H9 (cell line): ENCODE measurements around the gene WASHC3. TPM values are rescaled to one million over a fixed set of nuclear protein-coding genes. Genes with fewer than 3 reads are reported as not detected.
A peak's percentile ranks its signal among the peaks of the same experiment; 100 is the strongest.

Experiments used
- DNase-seq: peaks from one replicate; pipeline ENCODE4 v3.0.0-alpha.2; 2017
- H2AFZ ChIP-seq: one replicate; pipeline ENCODE4 v1.6.1; 2013; ENCODE audit warnings: mild to moderate bottlenecking, low read length, control low read depth, moderate library complexity
- H2AK5ac ChIP-seq: 2 replicates; pipeline ENCODE4 v1.6.1; 2013; ENCODE audit warnings: low read length, control low read depth, mixed read lengths; ENCODE audit not compliant: insufficient read length
- H2BK120ac ChIP-seq: one replicate; pipeline ENCODE4 v1.6.1; 2013; ENCODE audit warnings: low read depth, mild to moderate bottlenecking, low read length, control low read depth, inconsistent platforms; ENCODE audit not compliant: poor library complexity, severe bottlenecking
- H2BK12ac ChIP-seq: 2 replicates; pipeline ENCODE4 v1.6.1; 2013; ENCODE audit warnings: low read length, control low read depth, mixed read lengths, low read depth; ENCODE audit not compliant: insufficient read length
- H2BK15ac ChIP-seq: 2 replicates; pipeline ENCODE4 v1.6.1; 2013; ENCODE audit warnings: low read depth, low read length, control low read depth
- H2BK20ac ChIP-seq: one replicate; pipeline ENCODE4 v1.6.1; 2013; ENCODE audit warnings: low read depth, mild to moderate bottlenecking, low read length, control low read depth, inconsistent platforms; ENCODE audit not compliant: poor library complexity, severe bottlenecking
- H2BK5ac ChIP-seq: 2 replicates; pipeline ENCODE4 v1.6.1; 2013; ENCODE audit warnings: low read length, control low read depth, mixed read lengths; ENCODE audit not compliant: insufficient read length
- H3K14ac ChIP-seq: 2 replicates; pipeline ENCODE4 v1.6.1; 2013; ENCODE audit warnings: low read length, control low read depth; ENCODE audit not compliant: insufficient read depth
- H3K18ac ChIP-seq: 2 replicates; pipeline ENCODE4 v1.6.1; 2013; ENCODE audit warnings: low read depth, mild to moderate bottlenecking, mixed read lengths, low read length, control low read depth; ENCODE audit not compliant: insufficient read length
- H3K23ac ChIP-seq: 2 replicates; pipeline ENCODE4 v1.6.1; 2013; ENCODE audit warnings: low read length, control low read depth, mixed read lengths, low read depth; ENCODE audit not compliant: insufficient read length
- H3K23me2 ChIP-seq: 2 replicates; pipeline ENCODE4 v1.6.1; 2013; ENCODE audit warnings: low read depth, mild to moderate bottlenecking, mixed read lengths, low read length, control low read depth; ENCODE audit not compliant: insufficient read length, poor library complexity, severe bottlenecking
- H3K27ac ChIP-seq: 2 replicates; pipeline ENCODE4 v1.5.1; 2013; ENCODE audit warnings: low read length, control low read depth, mixed read lengths, low read depth; ENCODE audit not compliant: insufficient read length
- H3K27me3 ChIP-seq: 2 replicates; pipeline ENCODE4 v1.6.1; 2013; ENCODE audit warnings: low read length, control low read depth, inconsistent platforms; ENCODE audit not compliant: insufficient read depth
- H3K4ac ChIP-seq: 2 replicates; pipeline ENCODE4 v1.6.1; 2013; ENCODE audit warnings: low read depth, mild to moderate bottlenecking, control low read depth, inconsistent platforms, low read length, moderate library complexity
- H3K4me1 ChIP-seq: 2 replicates; pipeline ENCODE4 v1.6.1; 2013; ENCODE audit warnings: low read length, control low read depth, inconsistent platforms; ENCODE audit not compliant: insufficient read depth
- H3K4me2 ChIP-seq: 2 replicates; pipeline ENCODE4 v1.6.1; 2013; ENCODE audit warnings: low read length, control low read depth, mixed read lengths; ENCODE audit not compliant: insufficient read length, insufficient read depth
- H3K56ac ChIP-seq: 2 replicates; pipeline ENCODE4 v1.6.1; 2013; ENCODE audit warnings: low read depth, mild to moderate bottlenecking, mixed read lengths, low read length, control low read depth; ENCODE audit not compliant: insufficient read length
- H3K79me1 ChIP-seq: 2 replicates; pipeline ENCODE4 v1.6.1; 2013; ENCODE audit warnings: low read depth, mild to moderate bottlenecking, moderate library complexity, low read length, control low read depth, inconsistent platforms; ENCODE audit not compliant: insufficient read depth, poor library complexity, severe bottlenecking
- H3K79me2 ChIP-seq: 2 replicates; pipeline ENCODE4 v1.6.1; 2013; ENCODE audit warnings: low read length, control low read depth, inconsistent platforms; ENCODE audit not compliant: insufficient read depth
- H3K9ac ChIP-seq: 2 replicates; pipeline ENCODE4 v1.6.1; 2013; ENCODE audit warnings: low read length, control low read depth, mixed read lengths; ENCODE audit not compliant: insufficient read length; ENCODE audit errors: extremely low read depth
- H3K9me3 ChIP-seq: one replicate; pipeline ENCODE4 v1.6.1; 2013; ENCODE audit warnings: low read depth, low read length, inconsistent platforms; ENCODE audit not compliant: control insufficient read depth
- H3T11ph ChIP-seq: one replicate; pipeline ENCODE4 v1.6.1; 2013; ENCODE audit warnings: mild to moderate bottlenecking, low read length, control low read depth, inconsistent platforms
- H4K20me1 ChIP-seq: one replicate; pipeline ENCODE4 v1.6.1; 2013; ENCODE audit not compliant: control insufficient read depth, insufficient read length, insufficient read depth
- H4K5ac ChIP-seq: 2 replicates; pipeline ENCODE4 v1.6.1; 2013; ENCODE audit warnings: low read depth, mild to moderate bottlenecking, mixed read lengths, low read length, control low read depth; ENCODE audit not compliant: insufficient read length
- H4K8ac ChIP-seq: replicated peaks from 2 replicates; pipeline ENCODE4 v1.6.1; 2013; ENCODE audit warnings: low read length, control low read depth, mixed read lengths, low read depth; ENCODE audit not compliant: insufficient read length
- H4K91ac ChIP-seq: 2 replicates; pipeline ENCODE4 v1.6.1; 2013; ENCODE audit warnings: low read depth, mild to moderate bottlenecking, moderate library complexity, mixed read lengths, low read length, control low read depth; ENCODE audit not compliant: insufficient read length
- H3K27ac Mint-ChIP-seq, 3 experiments: 2 replicates in 2 of 3; 3 replicates in 1 of 3; pipeline ENCODE4 v1.8.0; 2020 to 2021; ENCODE audit warnings: mixed read lengths in 3 of 3, mild to moderate bottlenecking in 1 of 3, moderate library complexity in 1 of 3
- H3K27me3 Mint-ChIP-seq: 2 replicates; pipeline ENCODE4 v1.8.0; 2021; ENCODE audit warnings: low read depth, mild to moderate bottlenecking, moderate library complexity, mixed read lengths
- H3K36me3 Mint-ChIP-seq, 3 experiments: 2 replicates in 2 of 3; 3 replicates in 1 of 3; pipeline ENCODE4 v1.8.0; 2020 to 2021; ENCODE audit warnings: low read depth in 3 of 3, mixed read lengths in 3 of 3; ENCODE audit not compliant: insufficient read depth in 1 of 3
- H3K4me1 Mint-ChIP-seq, 2 experiments: 2 replicates each; pipeline ENCODE4 v1.8.0; 2020; ENCODE audit warnings: mixed read lengths in 2 of 2
- H3K4me3 Mint-ChIP-seq, 2 experiments: 2 replicates in 1 of 2; 3 replicates in 1 of 2; pipeline ENCODE4 v1.8.0; 2020 to 2021; ENCODE audit warnings: mild to moderate bottlenecking in 2 of 2, mixed read lengths in 2 of 2, moderate library complexity in 1 of 2
- H3K9me3 Mint-ChIP-seq, 2 experiments: 2 replicates in 1 of 2; 3 replicates in 1 of 2; pipeline ENCODE4 v1.8.0; 2020; ENCODE audit warnings: mild to moderate bottlenecking in 2 of 2, mixed read lengths in 2 of 2, moderate library complexity in 1 of 2
- WGBS: extraction: QIAGEN DNeasy Blood & Tissue Kit; methylation state at CpG from one replicate; pipeline ENCODE4 v1.1.7; 2013; ENCODE audit warnings: missing lambda C conversion rate, low lambda C conversion rate, mixed read lengths; ENCODE audit not compliant: insufficient read length; ENCODE audit errors: extremely low coverage; 5-methylcytosine and 5-hydroxymethylcytosine counted together
- total RNA-seq: library from RNA; stranded (reverse); gene quantifications from 2 replicates; pipeline ENCODE4 v1.2.1, GENCODE V29; 2021
- TF ChIP-seq, protein P1 (sequence below): fragments of 200-600 bp; sonication (generic); conservative IDR thresholded peaks from 3 replicates; pipeline ENCODE4 v1.8.0; 2021; ENCODE audit warnings: antibody characterized with exemption, mild to moderate bottlenecking

Gene WASHC3
- total RNA-seq, 1 experiment from 2014 or later: 14.1 TPM

- H2BK12ac ChIP-seq: no peak overlapping the region
- Mint-ChIP-seq H3K36me3 (no peaks in the 10 kb centered on the region), H3K27me3 (no peaks in the 10 kb centered on the region), H3K9me3 (no peaks in the 10 kb centered on the region), H3K27ac (no peak overlapping the region), H3K4me1 (no peaks in the 10 kb centered on the region), H3K4me3 (no peak overlapping the region)
- H3K4me2 ChIP-seq: no peak overlapping the region
- no peak overlapping the region for H4K8ac ChIP-seq
- no peak overlapping the region for H3K14ac ChIP-seq
- no peak overlapping the region for H4K91ac ChIP-seq
- no peak overlapping the region for H2BK5ac ChIP-seq
- H2BK15ac ChIP-seq: no peak overlapping the region
- H3K4me1 ChIP-seq: no peaks in the 10 kb centered on the region
- no peak overlapping the region for H3K4ac ChIP-seq
- H3K9ac ChIP-seq: no peak overlapping the region
- no peaks in the 10 kb centered on the region for H3K79me2 ChIP-seq
- TF ChIP-seq, protein P1, sequence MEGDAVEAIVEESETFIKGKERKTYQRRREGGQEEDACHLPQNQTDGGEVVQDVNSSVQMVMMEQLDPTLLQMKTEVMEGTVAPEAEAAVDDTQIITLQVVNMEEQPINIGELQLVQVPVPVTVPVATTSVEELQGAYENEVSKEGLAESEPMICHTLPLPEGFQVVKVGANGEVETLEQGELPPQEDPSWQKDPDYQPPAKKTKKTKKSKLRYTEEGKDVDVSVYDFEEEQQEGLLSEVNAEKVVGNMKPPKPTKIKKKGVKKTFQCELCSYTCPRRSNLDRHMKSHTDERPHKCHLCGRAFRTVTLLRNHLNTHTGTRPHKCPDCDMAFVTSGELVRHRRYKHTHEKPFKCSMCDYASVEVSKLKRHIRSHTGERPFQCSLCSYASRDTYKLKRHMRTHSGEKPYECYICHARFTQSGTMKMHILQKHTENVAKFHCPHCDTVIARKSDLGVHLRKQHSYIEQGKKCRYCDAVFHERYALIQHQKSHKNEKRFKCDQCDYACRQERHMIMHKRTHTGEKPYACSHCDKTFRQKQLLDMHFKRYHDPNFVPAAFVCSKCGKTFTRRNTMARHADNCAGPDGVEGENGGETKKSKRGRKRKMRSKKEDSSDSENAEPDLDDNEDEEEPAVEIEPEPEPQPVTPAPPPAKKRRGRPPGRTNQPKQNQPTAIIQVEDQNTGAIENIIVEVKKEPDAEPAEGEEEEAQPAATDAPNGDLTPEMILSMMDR: peak; percentile 52
- H2BK120ac ChIP-seq: no peak overlapping the region
- no peak overlapping the region for H3T11ph ChIP-seq
- H4K5ac ChIP-seq: no peak overlapping the region
- no peak overlapping the region for H3K23ac ChIP-seq
- no peak for DNase-seq
- no peak overlapping the region for H3K18ac ChIP-seq
- H3K27me3 ChIP-seq: no peaks in the 10 kb centered on the region
- no peaks in the 10 kb centered on the region for H3K23me2 ChIP-seq
- no peak overlapping the region for H3K27ac ChIP-seq
- H3K9me3 ChIP-seq: no peaks in the 10 kb centered on the region
- no peak overlapping the region for H3K56ac ChIP-seq
- H2AFZ ChIP-seq: no peak overlapping the region
- WGBS: no CpG with 5 or more reads among the region's 1 CpG
- no peaks in the 10 kb centered on the region for H3K79me1 ChIP-seq
- no peak overlapping the region for H2BK20ac ChIP-seq
- no peak overlapping the region for H2AK5ac ChIP-seq
- no peaks in the 10 kb centered on the region for H4K20me1 ChIP-seq
These were observed 35.1 kb downstream of the WASHC3 start for GRCh38 chr12:102026728-102027127.
